Ovary (tissue), 3 donors: ENCODE data around the gene IL1RAPL1.

ENCODE experiments used
- CTCF ChIP-seq, 3 donors: fragments of 450-650 bp in 2 of 3; fragments of 200-600 bp in 1 of 3; IDR thresholded peaks; one replicate each; pipeline versions ENCODE4 v1.5.1 to v1.8.0; 2016 to 2022; ENCODE audit warnings: antibody characterized with exemption in 3 of 3, mild to moderate bottlenecking in 1 of 3
- EP300 ChIP-seq: sonication (generic); formaldehyde crosslinking; IDR thresholded peaks from one replicate; pipeline ENCODE4 v1.6.1; 2017; ENCODE audit warnings: antibody characterized with exemption
- POLR2A ChIP-seq: fragments of 450-650 bp; IDR thresholded peaks from one replicate; pipeline ENCODE4 v1.6.1; 2017; ENCODE audit warnings: antibody characterized with exemption, mild to moderate bottlenecking, moderate library complexity
- donor health status: DM: no; HTN: no; CAD: no.

GRCh38 chrX:28590396-28590795, 3.1 kb downstream of the IL1RAPL1 start:
- TF ChIP-seq EP300, result no peak
- TF ChIP-seq CTCF (IDR thresholded peaks at IDR 0.05), result no peak
- no peak for TF ChIP-seq POLR2A
